SH-SY5Y (cell line): Measurements from ENCODE around the gene ZNF385C.

Experiments used
- GATA2 ChIP-seq: IDR thresholded peaks from 2 replicates; pipeline ENCODE4 v1.6.1; 2011; ENCODE audit warnings: mild to moderate bottlenecking, low read depth, low read length
- GATA3 ChIP-seq: IDR thresholded peaks from 2 replicates; pipeline ENCODE4 v1.6.1; 2011; ENCODE audit warnings: low read depth, mild to moderate bottlenecking, low read length, moderate library complexity

GRCh38 chr17:42042598-42043319 is 55.5 kb downstream of the ZNF385C start:
- TF ChIP-seq GATA2 (no peak), GATA3 (no peak)
